ENCODE measurements around the gene RBM24.
A peak's percentile ranks its signal among the peaks of the same experiment; 100 is the strongest.

RBM24 gene

DNA sequence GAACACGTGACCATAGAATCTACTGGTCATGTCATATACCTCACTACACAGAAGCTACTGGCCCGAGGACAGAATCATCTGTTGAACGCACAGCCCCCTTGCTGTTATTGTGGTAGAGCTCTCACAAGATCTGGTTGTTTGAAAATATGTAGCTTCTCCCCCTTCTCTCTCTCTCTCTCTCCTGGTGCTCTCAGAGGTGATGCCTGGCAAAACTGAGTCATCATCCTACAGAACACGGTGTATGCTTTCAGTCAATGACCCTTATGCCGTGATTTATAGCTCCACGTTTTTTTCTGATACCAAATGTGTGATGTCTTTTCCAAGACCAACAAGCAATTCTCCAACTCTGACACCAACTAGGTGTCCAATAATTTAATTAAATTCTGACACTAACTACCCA lies 13.0 kb upstream of the RBM24 start:
- DNase-seq = no peak
- in situ Hi-C loops (cut with HindIII; ENCODE audit: low pct_ligation_motif_present, low sequenced_read_pairs) = no loop called here
- H3K27ac ChIP-seq = no peak overlapping the region

DNA sequence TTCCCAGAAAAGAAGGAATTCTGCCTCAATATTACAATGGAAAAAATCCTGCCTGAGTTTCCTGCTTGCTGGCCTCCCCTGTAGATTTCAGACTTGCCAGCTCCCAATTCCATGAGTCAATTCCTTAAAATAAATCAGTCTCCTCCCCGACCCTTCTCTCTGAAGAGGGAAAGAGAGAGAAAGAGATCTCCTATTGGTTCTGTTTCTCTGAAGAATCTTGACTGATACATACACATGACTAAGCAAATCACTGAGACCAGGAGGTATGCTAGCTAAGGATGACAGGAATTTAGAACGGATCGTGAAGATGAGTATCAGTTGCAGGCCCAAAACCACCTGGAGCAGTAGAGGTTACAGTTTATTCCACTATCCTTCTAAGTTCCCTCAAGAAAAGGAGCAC lies 11.3 kb upstream of the RBM24 start:
- Histone ChIP-seq H3K27ac (no peak overlapping the region), H3K36me3 (replicated peaks) (no peaks in the 10 kb centered on the region), H3K27me3 (replicated peaks) (no peaks in the 10 kb centered on the region), H3K4me3 (ENCODE audit: low read depth, low read length) (no peak overlapping the region)
- DNase-seq = peak; percentile 22
- in situ Hi-C loops (cut with HindIII; ENCODE audit: low pct_ligation_motif_present, low sequenced_read_pairs) = no loop called here
- TF ChIP-seq, protein P1, sequence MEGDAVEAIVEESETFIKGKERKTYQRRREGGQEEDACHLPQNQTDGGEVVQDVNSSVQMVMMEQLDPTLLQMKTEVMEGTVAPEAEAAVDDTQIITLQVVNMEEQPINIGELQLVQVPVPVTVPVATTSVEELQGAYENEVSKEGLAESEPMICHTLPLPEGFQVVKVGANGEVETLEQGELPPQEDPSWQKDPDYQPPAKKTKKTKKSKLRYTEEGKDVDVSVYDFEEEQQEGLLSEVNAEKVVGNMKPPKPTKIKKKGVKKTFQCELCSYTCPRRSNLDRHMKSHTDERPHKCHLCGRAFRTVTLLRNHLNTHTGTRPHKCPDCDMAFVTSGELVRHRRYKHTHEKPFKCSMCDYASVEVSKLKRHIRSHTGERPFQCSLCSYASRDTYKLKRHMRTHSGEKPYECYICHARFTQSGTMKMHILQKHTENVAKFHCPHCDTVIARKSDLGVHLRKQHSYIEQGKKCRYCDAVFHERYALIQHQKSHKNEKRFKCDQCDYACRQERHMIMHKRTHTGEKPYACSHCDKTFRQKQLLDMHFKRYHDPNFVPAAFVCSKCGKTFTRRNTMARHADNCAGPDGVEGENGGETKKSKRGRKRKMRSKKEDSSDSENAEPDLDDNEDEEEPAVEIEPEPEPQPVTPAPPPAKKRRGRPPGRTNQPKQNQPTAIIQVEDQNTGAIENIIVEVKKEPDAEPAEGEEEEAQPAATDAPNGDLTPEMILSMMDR (IDR thresholded peaks at IDR 0.05; ENCODE audit: low read depth, low read length, missing control alignments) = no peak

More for the DNA sequence above, 13.0 kb upstream of the RBM24 start:
- TF ChIP-seq, protein P1 (IDR thresholded peaks at IDR 0.05; ENCODE audit: low read depth, low read length, missing control alignments) = no peak
- H3K36me3 ChIP-seq (replicated peaks) = no peaks in the 10 kb centered on the region
- H3K27me3 ChIP-seq (replicated peaks) = no peaks in the 10 kb centered on the region
- H3K4me3 ChIP-seq (ENCODE audit: low read depth, low read length) = no peak overlapping the region

DNA sequence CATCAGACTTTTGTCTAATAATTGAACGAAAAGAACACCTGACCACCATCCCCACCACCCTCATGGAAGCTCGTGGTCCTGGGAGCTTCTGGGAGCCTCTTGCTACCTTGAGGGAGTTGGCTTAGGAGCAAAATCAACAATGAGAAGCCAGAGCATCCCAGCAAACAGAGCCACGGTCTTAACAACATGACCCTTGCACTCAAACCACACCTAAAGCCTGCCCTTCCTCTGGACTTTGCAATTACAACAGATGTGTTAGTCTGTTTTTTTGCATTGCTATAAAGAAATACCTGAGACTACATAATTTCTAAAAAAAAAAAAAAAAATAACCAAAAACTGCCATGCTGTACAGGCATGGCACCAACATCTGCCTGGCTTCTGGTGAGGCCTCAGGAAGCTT lies 9.5 kb upstream of the RBM24 start:
- in situ Hi-C loops (cut with HindIII; ENCODE audit: low pct_ligation_motif_present, low sequenced_read_pairs) = no loop called here
- no peak overlapping the region for H3K4me3 ChIP-seq (ENCODE audit: low read depth, low read length)

DNA sequence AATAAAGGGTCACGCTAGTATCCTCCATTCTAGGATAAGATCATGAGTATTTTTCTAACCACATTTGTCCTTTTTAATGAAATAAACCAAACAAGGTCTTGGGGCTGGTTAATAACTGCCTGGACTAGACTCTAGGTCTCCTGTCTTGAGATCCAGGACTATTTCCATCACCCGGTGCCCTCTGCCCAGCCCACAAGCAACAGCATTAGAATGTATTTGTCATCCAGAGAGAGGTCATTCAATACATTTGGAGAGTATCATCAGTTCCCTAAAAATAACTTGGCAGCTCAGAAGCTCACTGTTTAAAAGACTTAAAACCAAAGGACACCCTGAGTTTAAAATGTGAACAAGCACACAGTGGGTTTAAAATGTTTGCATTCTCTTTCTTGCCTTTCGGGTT lies 4.4 kb upstream of the RBM24 start:
- in situ Hi-C loops (cut with HindIII; ENCODE audit: low pct_ligation_motif_present, low sequenced_read_pairs) = no loop called here
- no peak overlapping the region for H3K4me3 ChIP-seq (ENCODE audit: low read depth, low read length)
- H3K27me3 ChIP-seq (replicated peaks) = no peaks in the 10 kb centered on the region
- H3K27ac ChIP-seq = no peak overlapping the region
- no peaks in the 10 kb centered on the region for H3K36me3 ChIP-seq (replicated peaks)
- no peak for DNase-seq
- TF ChIP-seq, protein P1 (IDR thresholded peaks at IDR 0.05; ENCODE audit: low read depth, low read length, missing control alignments) = no peak

More for the DNA sequence above, 9.5 kb upstream of the RBM24 start:
- no peak for DNase-seq
- TF ChIP-seq, protein P1 (IDR thresholded peaks at IDR 0.05; ENCODE audit: low read depth, low read length, missing control alignments) = no peak
- no peaks in the 10 kb centered on the region for H3K27me3 ChIP-seq (replicated peaks)
- H3K36me3 ChIP-seq (replicated peaks) = no peaks in the 10 kb centered on the region
- no peak overlapping the region for H3K27ac ChIP-seq

DNA sequence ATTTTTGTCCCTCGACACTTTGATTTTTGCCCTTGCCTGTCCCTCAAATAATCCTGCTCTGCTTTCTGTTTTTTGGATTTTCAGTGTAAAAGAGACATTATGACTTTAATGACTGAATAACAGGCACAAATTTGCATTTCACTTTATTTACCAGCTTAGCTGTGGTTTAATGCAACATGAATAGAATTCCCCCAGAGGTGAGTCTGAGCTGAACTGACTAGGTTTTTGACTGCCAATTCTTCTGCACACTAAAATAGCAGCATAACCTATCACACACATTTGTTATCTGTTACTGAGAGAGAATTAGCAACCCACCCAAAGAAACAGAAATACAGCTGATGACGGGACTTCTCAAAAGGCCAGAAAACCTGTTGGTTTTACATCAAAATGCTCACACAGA lies 3.9 kb upstream of the RBM24 start:
- DNase-seq = no peak
- in situ Hi-C loops (cut with HindIII; ENCODE audit: low pct_ligation_motif_present, low sequenced_read_pairs) = no loop called here
- Histone ChIP-seq H3K4me3 (ENCODE audit: low read depth, low read length) (no peak overlapping the region), H3K27me3 (replicated peaks) (no peaks in the 10 kb centered on the region), H3K36me3 (replicated peaks) (no peaks in the 10 kb centered on the region), H3K27ac (no peak overlapping the region)
- TF ChIP-seq, protein P1 (IDR thresholded peaks at IDR 0.05; ENCODE audit: low read depth, low read length, missing control alignments) = no peak

DNA sequence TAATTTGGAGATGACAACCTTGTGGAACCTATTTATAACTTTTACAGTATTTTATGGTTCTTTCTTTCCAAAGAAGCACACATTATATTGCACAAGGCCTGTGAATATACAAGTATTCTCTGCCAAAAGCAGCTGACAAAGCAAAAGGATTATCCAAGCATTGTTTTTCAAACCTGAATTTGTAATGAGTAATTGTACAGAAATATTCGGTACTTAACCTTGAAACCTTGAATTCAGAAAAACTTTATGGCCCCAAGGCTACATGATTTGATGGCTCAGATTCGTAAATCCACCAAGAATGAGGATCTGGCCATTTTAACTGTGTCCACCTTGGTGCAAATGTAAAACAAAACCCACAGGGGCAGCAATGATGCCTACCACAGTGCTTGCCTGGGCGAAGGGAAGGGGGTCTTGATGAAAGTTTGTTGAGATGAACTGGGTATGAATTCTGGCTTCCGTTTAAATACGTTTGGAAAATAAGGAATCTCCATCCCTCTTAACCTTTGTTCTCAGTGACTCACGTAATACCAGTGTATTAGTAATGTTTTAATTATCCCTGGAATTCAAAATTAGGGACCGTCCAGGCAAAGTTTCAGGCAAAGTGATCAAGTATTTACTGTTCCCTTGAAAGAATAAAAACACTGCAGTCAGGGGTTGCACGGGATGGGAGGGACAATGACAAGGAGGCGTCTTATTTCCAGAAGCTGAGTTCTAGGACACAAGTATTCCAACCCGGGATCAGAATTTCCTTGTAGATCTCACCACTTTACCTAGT lies 2.7 kb upstream of the RBM24 start:
- peak; percentile 31 for DNase-seq
- peak overlapping the region; percentile 8 for H3K27ac ChIP-seq
- TF ChIP-seq, protein P1 (IDR thresholded peaks at IDR 0.05; ENCODE audit: low read depth, low read length, missing control alignments) = no peak
- no peaks in the 10 kb centered on the region for H3K27me3 ChIP-seq (replicated peaks)
- H3K36me3 ChIP-seq (replicated peaks) = no peaks in the 10 kb centered on the region
- H3K4me3 ChIP-seq (ENCODE audit: low read depth, low read length) = no peak overlapping the region
- in situ Hi-C loops (cut with HindIII; ENCODE audit: low pct_ligation_motif_present, low sequenced_read_pairs) = no loop called here

Data from brain microvascular endothelial cell (primary cell).